GM12874 (cell line): ENCODE data around the gene VOPP1.

Experiments
- CTCF ChIP-seq: IDR thresholded peaks from 2 replicates; pipeline ENCODE4 v1.5.1; 2011; ENCODE audit warnings: low read depth, mild to moderate bottlenecking, control low read depth, low read length, moderate library complexity; ENCODE audit not compliant: insufficient read depth

VOPP1 gene

GRCh38 chr7:55514546-55515265, 57.6 kb downstream of the VOPP1 start:
- TF ChIP-seq CTCF: no peak

GRCh38 chr7:55513868-55514267, 58.4 kb downstream of the VOPP1 start:
- TF ChIP-seq CTCF: no peak

- no peak for TF ChIP-seq CTCF
These were observed 59.6 kb downstream of the VOPP1 start for GRCh38 chr7:55512635-55513191.

DNA sequence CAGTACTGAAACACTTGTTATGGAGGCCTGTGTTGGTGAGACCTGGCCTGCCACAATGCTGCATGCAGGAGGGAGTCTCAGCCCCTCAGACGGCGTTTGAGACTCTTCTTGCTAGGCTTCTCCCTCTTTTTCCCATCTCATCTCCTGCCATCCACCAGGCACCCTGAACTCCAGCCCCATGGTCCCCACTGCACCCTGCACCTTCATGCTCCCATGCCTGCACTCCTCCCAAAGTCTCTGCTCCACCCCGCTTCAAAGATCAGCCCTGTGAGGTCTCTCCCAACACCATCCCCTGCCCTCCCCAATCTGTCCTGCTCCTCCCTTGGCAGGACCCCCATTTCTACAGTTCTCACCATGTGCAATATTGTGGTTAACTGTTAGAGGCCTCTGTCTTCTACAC, 61.7 kb downstream of the VOPP1 start:
- TF ChIP-seq CTCF: no peak

- no peak for TF ChIP-seq CTCF
These were observed 63.0 kb downstream of the VOPP1 start for GRCh38 chr7:55509322-55509721.

DNA sequence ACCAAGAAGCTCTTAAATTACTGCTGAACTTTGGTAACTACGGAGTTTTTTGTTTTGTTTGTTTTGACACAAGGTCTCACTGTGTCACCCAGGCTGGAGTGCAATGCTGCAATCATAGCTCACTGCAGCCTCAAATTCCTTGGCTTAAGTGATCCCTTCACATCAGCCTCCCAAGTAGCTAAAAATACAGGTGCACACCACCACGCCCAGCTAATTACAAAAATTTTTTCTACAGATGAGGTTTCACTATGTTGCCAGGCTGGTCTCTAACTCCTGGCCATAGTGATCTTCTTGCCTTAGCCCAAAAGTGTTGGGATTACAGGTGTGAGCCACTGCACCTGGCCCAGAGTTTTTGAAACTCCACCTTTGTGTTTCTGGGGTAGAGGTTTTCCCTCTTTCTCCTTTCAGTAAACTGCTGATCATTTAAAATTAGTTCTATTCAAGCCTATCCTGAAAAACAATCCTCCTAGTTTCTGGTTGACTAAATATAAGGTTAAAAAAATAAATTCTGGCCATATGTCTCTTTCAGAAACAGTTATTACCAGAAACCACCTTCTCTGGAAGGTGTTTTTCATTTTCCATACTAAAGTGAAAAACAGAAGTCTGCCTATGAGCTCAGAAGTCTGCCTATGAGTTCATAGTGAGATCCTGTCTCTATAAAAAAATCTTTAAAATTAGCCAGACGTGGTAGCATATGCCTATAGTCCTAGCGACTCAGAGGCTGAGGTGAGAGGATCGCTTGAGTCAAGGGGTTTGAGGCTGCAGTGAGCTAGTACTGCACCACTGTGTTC, 63.9 kb downstream of the VOPP1 start:
- no peak for TF ChIP-seq CTCF

- no peak for TF ChIP-seq CTCF
These were observed 64.6 kb downstream of the VOPP1 start for GRCh38 chr7:55507743-55508142.
